NCI-H524 treated with DMSO at 0.1 percent for 48 hours (cell line): ENCODE results near the gene CRIM1.

Source experiments
- DNase-seq: peaks from one replicate; lab custom pipeline; 2025; lab: John Stamatoyannopoulos, UW

The CRIM1 gene

DNA sequence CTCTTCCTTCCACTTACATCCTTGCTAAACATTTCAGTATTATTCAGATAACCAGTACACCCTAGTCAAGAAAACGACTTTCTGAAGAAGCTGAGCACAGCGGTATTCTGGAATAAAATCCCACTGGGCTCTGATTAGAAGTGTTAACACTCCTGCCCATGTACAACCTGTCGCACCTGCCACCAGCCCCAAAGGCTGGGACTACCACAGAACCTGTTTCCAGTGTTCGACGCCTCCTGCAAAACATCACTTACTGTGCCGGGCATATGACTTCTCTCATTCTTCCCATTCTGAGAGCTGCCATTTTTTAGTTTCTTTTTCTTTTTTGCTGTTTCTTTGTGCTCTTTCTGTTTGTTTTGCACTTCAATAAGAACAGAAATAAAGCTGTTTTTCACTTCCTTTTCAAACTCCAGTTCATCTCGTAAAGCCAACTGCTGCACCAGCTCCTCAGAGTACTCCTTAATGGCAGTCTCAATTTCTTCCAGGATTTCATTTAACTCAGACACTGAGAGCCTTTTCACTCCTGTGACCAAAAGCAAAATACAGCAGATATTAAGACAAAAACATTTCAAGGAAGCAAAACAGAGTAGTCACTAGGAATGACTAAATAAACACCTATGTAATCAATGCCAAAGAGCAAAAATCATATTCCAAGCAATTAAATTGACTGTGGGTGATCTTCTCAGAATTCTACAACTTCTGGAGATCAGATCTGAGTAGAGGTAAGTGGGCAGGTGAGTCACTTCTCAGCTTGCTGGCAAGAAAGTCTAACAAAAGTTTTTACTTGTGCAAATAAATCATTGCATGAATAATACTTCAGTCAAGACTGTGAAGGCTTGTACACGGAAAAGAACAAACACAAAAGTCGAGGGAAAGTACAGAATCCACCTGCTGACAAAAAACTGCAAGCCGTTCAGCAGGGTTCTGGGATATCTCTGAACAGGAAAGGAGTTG is 223.0 kb downstream of the CRIM1 start:
- DNase-seq = no peak

- no peak for DNase-seq
Measured at GRCh38 chr2:36579297-36579664, 223.7 kb downstream of the CRIM1 start.

DNA sequence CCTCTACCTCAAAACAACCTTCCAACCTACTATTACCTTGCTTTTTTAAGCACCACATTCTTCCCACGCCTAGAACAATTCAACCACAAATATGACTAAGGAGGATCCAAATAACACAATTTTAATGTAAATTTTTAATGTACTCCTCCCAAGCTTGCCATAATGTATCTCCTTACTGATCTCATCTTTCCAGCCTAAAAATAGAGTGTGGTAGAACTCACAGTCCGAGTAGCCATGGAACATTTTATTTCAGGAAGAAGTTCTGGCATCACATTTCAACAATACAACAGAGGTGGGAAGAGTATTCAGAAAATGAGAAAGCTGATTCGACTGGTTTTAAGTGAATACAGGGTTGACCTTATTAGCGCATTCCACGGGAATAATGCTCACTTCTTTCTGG is 227.0 kb downstream of the CRIM1 start:
- no peak for DNase-seq

DNA sequence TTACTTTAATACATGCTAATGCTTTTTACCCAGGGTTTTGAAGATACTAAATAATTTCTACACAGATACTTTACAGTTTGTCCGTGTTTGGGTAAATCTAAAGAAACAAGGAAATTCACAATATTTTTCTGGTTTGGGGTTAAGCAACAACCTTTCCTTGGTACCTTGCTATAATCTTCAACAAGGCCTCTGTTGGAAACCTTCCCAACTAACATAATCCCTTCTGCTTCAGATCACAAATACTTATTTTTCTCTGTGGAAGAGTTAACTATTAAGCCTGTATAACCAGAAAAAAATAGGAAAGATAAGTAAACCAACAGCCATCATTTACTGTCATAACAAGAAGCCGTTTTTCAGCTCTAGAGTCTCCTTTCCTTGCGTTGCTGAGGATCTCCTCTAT is 227.4 kb downstream of the CRIM1 start:
- no peak for DNase-seq

GRCh38 chr2:36584148-36584794 is 228.7 kb downstream of the CRIM1 start:
- no peak for DNase-seq

DNA sequence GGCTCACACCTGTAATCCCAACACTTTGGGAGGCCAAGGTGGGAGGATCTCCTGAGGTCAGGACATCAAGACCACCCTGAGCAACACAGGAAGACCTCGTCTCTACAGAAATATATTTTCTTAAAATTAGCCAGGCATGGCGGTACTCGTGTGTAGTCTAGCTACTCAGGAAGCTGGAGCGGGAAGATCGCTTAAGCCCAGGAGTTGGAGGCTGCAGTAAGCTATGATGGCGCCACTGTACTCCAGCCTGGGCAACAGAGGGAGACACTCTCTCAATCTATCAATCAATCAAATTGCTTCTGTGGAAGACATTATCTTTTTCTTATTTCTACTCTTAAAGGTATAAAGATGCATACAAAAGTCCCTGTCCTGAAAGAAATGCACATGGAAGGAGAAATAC is 231.1 kb downstream of the CRIM1 start:
- no peak for DNase-seq

- DNase-seq = no peak
Measured at GRCh38 chr2:36587101-36587500, 231.5 kb downstream of the CRIM1 start.

- DNase-seq = no peak
Measured at GRCh38 chr2:36587556-36587955, 232.0 kb downstream of the CRIM1 start.

GRCh38 chr2:36589230-36589630 is 233.7 kb downstream of the CRIM1 start:
- DNase-seq = peak; percentile 45

DNA sequence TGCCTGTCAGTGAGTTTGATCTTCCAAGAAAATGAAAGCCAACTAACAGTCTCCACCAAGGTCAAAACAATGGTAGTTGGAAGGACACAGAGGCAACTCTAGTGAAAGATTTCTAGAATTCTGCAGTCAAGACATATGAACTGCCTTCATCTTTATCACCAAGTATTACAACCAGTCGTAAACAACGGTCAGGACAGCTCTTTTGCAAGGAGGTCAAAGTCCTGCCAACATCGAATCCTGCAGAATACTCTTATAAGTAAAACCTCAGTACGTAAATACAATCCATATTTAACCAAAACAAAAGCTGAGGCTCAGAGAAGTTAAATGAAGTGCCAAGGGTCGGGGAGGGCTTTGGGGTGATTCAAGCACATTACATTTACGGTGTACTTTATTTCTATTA is 239.3 kb downstream of the CRIM1 start:
- DNase-seq = no peak

DNA sequence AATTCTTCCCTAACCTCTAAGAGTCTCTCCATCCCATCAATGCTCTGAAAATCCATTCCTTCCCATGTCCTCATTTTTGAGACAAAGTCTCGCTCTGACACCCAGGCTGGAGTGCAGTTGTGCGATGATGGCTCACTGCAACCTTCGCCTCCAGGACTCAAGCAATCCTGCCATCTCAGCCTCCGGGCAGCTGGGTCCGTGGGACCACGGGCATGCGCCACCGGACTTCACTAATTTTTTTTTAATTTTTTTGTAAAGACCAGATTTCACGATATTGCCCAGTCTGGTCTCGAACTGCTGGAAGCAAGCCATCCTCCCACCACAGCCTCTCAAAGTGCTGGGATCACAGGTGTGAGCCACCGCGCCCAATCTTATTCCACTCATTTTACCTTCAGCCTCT is 240.8 kb downstream of the CRIM1 start:
- no peak for DNase-seq

DNA sequence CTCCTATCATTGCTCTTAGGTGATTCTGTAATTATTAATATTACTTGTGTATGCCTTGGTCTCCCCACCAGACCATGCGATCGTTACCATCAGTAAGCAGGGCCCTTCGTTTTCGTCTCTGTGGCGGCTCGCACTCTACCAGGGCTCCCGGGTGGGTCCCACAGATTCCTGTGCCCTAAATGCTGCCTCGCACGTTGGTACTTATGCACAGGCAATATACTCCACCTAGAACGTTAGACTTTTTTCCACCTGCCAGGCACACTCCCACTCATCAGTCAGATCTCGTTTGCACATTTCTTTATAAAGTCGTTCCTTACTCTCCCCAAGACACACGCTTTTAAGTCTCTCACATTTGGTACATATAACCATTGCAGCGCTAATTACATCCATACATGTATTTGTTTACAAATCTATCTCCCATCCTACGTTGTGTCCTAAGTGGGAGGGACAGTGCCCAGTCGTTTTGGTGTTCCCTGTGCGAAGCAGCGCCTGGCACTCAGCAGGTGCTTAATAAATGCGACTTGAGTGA is 241.5 kb downstream of the CRIM1 start:
- no peak for DNase-seq

DNA sequence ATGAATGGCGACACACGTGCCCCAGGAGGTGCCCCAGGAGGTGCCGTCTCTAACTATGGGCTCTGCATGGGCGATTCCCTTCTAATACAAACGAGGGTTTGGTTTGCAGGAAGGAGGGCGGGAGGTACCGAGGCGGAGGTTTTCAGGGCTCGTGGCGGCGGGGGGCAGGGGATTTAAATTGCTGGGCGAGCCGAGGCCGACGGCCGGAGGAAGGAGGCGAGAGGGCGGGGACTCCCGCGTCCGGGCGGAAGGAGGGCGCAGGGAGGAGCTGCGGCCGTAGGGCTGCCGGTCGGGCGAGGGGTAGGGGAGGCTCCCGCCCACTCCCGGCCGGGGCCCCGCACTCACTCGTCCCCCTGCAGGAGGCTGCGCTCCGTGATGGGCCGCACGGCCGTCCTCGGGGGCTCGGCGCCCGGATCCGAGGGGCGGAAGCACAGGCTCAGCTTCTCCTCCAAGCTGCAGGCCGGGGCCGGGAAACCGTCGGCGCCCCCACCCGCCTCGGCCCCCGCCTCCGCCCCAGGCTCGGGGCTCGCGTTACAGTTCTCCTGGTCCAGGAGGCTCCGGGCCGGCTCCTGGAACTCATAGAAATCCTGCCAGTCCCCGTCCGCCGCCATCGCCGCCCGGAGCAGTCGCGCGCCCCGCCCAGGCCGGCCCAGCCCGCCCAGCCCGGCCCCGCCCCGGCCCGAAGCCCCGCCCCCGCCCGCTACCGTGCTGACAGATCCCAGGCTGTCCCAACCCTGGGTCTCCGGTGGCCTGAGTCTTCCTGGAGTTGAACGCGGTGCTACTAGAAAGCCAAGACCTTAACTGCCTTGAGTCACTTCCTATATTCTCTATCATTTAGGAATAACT is 242.2 kb downstream of the CRIM1 start, which contains the start of gene FEZ2:
Gene FEZ2, minus strand, starts transcription at position 637 of the 846 bp plus-strand sequence. Its CDS starts 26 bp downstream, at position 611.
- peak; percentile 27 for DNase-seq
